ENCODE results near the gene PTMS.

PTMS gene

GRCh38 chr12:6752921-6753771, 13.0 kb upstream of the PTMS start, which contains the start of gene MLF2:
TSS of gene MLF2 (minus strand) at chr12:6753141. CDS start at chr12:6752334, 807 bp downstream.
- peak; percentile 100 for DNase-seq

GRCh38 chr12:6753772-6754356, 12.3 kb upstream of the PTMS start:
- no peak for DNase-seq

GRCh38 chr12:6754411-6754810, 11.8 kb upstream of the PTMS start:
- DNase-seq, result no peak

GRCh38 chr12:6757028-6757690, 9.0 kb upstream of the PTMS start:
- DNase-seq, result no peak

- DNase-seq, result no peak
Measured at GRCh38 chr12:6758506-6759095, 7.6 kb upstream of the PTMS start.

GRCh38 chr12:6759741-6760140, 6.4 kb upstream of the PTMS start:
- DNase-seq, result no peak

GRCh38 chr12:6763380-6763779, 2.8 kb upstream of the PTMS start:
- DNase-seq, result peak; percentile 65

GRCh38 chr12:6764011-6764828, 1.9 kb upstream of the PTMS start:
- peak; percentile 100 for DNase-seq

- DNase-seq, result peak; percentile 89
Measured at GRCh38 chr12:6765048-6765633, 1.0 kb upstream of the PTMS start.

- DNase-seq, result peak; percentile 84
Measured at GRCh38 chr12:6766651-6767349, 637 bp downstream of the PTMS start.

- peak; percentile 55 for DNase-seq
Measured at GRCh38 chr12:6767353-6768319, 1.5 kb downstream of the PTMS start.

- no peak for DNase-seq
Measured at GRCh38 chr12:6768437-6768914, 2.3 kb downstream of the PTMS start.

GRCh38 chr12:6768990-6769389, 2.8 kb downstream of the PTMS start:
- DNase-seq, result peak; percentile 51

GRCh38 chr12:6769666-6770065, 3.5 kb downstream of the PTMS start:
- no peak for DNase-seq

GRCh38 chr12:6770094-6770493, 3.9 kb downstream of the PTMS start:
- no peak for DNase-seq

GRCh38 chr12:6770600-6770999, 4.4 kb downstream of the PTMS start:
- DNase-seq, result no peak

- no peak for DNase-seq
Measured at GRCh38 chr12:6771091-6771495, 4.9 kb downstream of the PTMS start.

- DNase-seq, result no peak
Measured at GRCh38 chr12:6771509-6772330, 5.6 kb downstream of the PTMS start.

GRCh38 chr12:6772331-6772695, 6.2 kb downstream of the PTMS start, which contains the start of gene LAG3:
TSS of gene LAG3 (plus strand) at chr12:6772520. CDS start at chr12:6772853, 333 bp downstream.
- DNase-seq, result no peak
